ENCODE results near the gene EDEM1. TPM values are rescaled to one million over a fixed set of nuclear protein-coding genes. Genes with fewer than 3 reads are reported as not detected.

Gene EDEM1
- total RNA-seq, 2 donors from 2014 or later, result 8.1 to 11.2 TPM

GRCh38 chr3:5222283-5223005 is 34.9 kb downstream of the EDEM1 start:
- Histone ChIP-seq H3K27me3 (no peaks in the 10 kb centered on the region), H3K27ac (no peak overlapping the region), H3K4me3 (no peak overlapping the region), H3K36me3 (no peaks in the 10 kb centered on the region), H3K9me3 (no peaks in the 10 kb centered on the region), H3K4me1 (no peaks in the 10 kb centered on the region)
- no peak for DNase-seq (ENCODE audit: low spot score)
- TF ChIP-seq CTCF (IDR thresholded peaks at IDR 0.05), result no peak

DNA sequence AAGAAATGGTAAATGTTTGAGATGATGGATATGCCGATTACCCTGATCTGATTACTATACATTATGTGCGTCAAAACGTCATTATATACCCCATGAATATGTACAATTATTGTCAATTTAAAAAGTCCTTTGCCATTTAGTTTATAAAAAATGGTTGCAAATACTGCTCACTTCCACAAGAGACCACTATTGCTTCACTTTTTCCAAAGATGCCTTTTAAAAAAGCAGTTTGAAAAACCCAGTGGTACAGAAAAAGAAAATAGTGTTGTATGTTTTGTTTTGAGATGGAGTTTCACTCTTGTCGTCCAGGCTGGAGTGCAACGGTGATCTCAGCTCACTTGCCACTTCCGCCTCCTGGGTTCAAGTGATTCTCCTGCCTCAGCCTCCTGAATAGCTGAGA is 39.3 kb downstream of the EDEM1 start:
- Histone ChIP-seq H3K4me3 (no peak overlapping the region), H3K4me1 (no peaks in the 10 kb centered on the region), H3K27ac (no peak overlapping the region), H3K27me3 (no peaks in the 10 kb centered on the region), H3K36me3 (no peaks in the 10 kb centered on the region), H3K9me3 (no peaks in the 10 kb centered on the region)
- peak in 1 of 2 donors; percentile 62 for TF ChIP-seq CTCF (IDR thresholded peaks at IDR 0.05)
- no peak for DNase-seq (ENCODE audit: low spot score)

GRCh38 chr3:5227812-5228211 is 40.3 kb downstream of the EDEM1 start:
- Histone ChIP-seq H3K4me1 (no peaks in the 10 kb centered on the region), H3K4me3 (no peak overlapping the region), H3K9me3 (no peaks in the 10 kb centered on the region), H3K27ac (no peak overlapping the region), H3K36me3 (no peaks in the 10 kb centered on the region), H3K27me3 (no peaks in the 10 kb centered on the region)
- TF ChIP-seq CTCF (IDR thresholded peaks at IDR 0.05), result no peak
- DNase-seq (ENCODE audit: low spot score), result no peak

GRCh38 chr3:5229414-5229813 is 41.9 kb downstream of the EDEM1 start:
- no peak for TF ChIP-seq CTCF (IDR thresholded peaks at IDR 0.05)
- no peaks in the 10 kb centered on the region for H3K27me3 ChIP-seq
- H3K36me3 ChIP-seq, result no peaks in the 10 kb centered on the region
- H3K4me3 ChIP-seq, result no peak overlapping the region
- H3K27ac ChIP-seq, result no peak overlapping the region
- H3K9me3 ChIP-seq, result no peaks in the 10 kb centered on the region
- no peaks in the 10 kb centered on the region for H3K4me1 ChIP-seq
- DNase-seq (ENCODE audit: low spot score), result no peak

DNA sequence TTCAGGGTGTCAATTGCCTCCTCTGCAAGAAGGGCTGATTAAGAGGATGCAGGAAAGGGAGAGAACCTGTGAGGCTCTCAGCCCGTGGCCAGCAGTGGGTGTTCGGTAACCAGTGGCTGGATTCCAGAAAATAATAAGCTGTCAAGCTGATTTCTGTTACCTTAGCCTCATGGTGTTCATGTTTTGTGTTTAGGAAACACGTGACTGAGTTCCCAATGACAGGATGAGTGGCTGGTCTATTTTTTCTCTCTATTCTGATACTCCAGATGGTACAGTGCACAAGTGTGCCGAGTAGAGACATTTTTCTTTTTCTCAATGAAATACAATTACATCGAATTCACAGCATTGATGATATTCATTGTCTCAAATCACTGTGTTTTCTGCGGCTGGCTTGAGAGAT is 43.6 kb downstream of the EDEM1 start:
- Histone ChIP-seq H3K27me3 (no peaks in the 10 kb centered on the region), H3K4me1 (no peaks in the 10 kb centered on the region), H3K4me3 (no peak overlapping the region), H3K9me3 (no peaks in the 10 kb centered on the region), H3K27ac (no peak overlapping the region), H3K36me3 (no peaks in the 10 kb centered on the region)
- DNase-seq (ENCODE audit: low spot score), result no peak
- no peak for TF ChIP-seq CTCF (IDR thresholded peaks at IDR 0.05)

- Histone ChIP-seq H3K27me3 (no peaks in the 10 kb centered on the region), H3K27ac (no peak overlapping the region), H3K4me3 (no peak overlapping the region), H3K36me3 (no peaks in the 10 kb centered on the region), H3K9me3 (no peaks in the 10 kb centered on the region), H3K4me1 (no peaks in the 10 kb centered on the region)
- TF ChIP-seq CTCF (IDR thresholded peaks at IDR 0.05), result no peak
- DNase-seq (ENCODE audit: low spot score), result no peak
Measured at GRCh38 chr3:5231487-5231886, 44.0 kb downstream of the EDEM1 start.

Measured in right atrium auricular region (tissue), 2 donors.